ENCODE data around the gene AFDN.

Gene AFDN

GRCh38 chr6:167826896-167827582 is at the start of gene AFDN:
Gene AFDN (plus strand): TSS chr6:167826911. CDS start chr6:167827133, 222 bp downstream.
- no peak for DNase-seq

DNA sequence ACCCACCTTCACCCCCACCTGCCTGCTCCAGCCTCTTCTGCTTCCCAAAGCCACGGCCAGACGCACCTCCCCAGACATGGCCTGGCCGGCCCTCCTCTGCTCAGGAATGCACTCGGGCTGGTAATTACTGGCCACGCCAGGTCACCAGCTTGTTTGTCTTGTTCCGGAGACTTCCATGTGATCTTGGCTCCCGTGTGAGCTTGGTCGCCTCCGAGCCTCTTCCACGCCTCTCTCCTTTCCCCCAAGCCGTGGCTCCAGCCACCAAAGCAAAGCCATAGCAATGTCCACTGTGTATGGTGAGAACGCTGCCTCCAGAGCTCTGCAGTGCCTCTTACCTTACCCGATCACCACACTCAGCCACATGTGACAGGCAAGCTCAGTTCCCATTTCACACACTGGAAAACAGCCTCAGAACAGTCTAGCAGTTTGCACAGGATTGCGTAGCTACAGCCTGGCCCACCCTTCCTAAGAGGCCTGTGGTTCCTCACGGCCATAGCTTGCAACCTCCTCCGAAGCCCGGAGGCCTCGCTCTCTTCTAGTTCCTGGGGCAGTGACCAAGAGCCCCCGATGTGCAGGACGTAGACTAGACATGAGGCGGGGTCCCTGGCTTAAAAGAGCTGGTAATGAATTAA is 48.1 kb upstream of the AFDN start:
- no peak for DNase-seq

DNA sequence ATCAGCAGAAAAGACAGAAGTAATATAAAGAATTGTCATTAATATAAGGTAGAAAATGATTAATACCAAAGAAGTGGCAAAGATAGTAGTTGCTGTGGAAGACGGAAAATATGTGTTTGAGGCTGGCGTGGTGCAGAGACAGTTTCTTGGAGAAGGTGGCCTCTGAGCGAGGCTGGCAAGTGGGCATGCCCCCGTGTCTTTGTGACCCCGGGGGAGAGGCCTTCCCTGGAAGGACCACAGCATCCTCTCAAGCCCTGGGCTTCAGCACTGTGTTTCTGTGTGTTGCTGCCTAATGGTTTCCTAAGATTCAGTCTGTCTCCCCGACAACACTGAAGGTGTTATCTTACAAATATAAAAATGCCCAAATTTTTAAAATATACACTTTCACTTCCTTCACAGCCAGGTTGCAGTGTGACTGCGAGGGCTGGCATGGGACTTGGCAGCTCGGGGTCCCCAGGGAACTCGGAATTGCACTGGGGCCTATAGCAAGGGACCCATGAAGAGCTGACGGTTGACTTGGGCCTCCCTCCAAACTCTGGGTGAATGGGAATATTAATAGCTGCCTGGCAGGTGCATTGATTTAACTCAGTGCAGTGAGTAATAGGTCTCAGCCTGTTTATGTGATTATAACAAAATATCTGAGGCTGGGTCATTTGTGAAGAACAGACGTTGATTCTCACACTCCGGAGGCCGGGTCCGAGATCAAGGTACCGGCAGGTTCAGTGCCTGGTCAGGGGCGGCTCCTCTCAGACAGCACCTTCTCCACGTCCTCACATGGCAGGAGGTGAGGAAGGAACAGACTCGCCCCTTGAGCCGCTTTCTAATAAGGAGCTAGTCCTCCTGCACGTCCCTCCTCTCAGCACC is 47.4 kb upstream of the AFDN start:
- no peak for DNase-seq

GRCh38 chr6:167779993-167780655 is 46.6 kb upstream of the AFDN start:
- DNase-seq = no peak

GRCh38 chr6:167781066-167781767 is 45.5 kb upstream of the AFDN start:
- DNase-seq = no peak

- DNase-seq = no peak
Measured at GRCh38 chr6:167781868-167782267, 44.8 kb upstream of the AFDN start.

- DNase-seq = no peak
Measured at GRCh38 chr6:167782698-167783517, 43.8 kb upstream of the AFDN start.

GRCh38 chr6:167786853-167787675 is 39.6 kb upstream of the AFDN start:
- no peak for DNase-seq

GRCh38 chr6:167787896-167788562 is 38.7 kb upstream of the AFDN start:
- DNase-seq = no peak

DNA sequence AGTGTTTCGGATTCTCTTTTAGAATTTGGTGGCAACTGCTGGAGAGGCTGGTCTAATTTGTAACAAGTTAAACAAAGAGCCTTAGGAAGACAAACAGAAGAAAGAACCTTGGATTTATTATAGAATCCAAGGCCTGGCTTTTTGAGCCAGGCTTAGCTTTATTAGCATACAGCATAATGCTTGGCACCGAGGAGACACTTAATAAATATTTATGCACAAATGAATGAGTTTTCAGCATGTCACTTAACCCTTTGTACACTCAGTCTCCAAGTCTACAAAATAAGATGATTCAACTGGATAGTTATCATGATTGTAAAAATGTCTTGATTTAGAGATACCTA is 38.2 kb upstream of the AFDN start:
- no peak for DNase-seq

DNA sequence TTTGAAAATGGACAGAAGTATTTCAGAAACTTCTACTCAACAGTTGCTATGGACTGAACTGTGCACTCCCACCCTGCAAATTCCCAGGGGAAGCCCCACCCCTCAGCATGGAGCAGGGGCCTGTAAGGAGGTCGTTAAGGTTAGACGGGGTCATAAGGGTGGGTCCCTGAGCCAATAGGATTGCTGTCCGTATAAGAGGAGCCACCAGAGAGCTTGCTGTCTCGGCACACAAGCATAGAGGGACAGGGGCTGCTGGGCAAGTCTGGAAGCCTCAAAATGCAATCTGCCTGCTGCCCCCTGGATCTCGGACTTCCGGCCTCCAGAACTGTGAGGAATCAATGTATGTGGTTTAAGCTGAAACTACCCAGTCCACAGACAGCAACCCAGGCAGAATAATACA is 37.4 kb upstream of the AFDN start:
- DNase-seq = no peak

DNA sequence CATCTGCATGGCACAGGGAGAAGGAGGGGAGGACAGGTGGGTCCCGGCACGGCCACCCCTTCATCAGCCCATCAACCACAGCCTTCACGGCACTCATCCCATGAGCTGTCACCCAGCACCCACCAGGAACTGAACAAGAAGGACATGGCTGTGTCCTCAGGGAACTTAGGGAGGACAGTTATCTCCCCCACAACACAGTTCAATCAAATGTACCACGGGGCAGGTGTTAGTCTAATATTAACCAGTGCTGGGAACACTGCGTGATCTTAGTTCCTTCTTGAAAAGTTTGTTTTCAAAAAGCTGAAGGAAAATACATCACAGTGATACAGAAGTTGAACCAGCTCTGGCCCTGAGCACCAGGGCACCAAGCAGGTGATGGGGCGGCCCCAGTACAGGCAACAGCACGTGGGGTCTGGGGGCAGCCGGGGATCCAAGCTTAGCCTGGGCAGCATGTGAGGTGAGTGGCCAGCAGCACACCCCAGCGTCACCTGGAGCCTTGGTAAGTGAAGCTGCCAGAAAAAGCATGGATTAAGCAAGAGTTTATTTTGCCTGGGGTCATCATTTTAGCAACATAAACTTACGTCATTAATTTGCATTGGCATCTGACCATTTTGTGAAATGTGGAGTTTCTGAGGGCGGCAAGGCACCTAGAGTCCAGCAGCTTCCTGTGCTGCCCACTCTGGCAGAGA is 35.5 kb upstream of the AFDN start:
- no peak for DNase-seq

- DNase-seq = no peak
Measured at GRCh38 chr6:167791780-167792478, 34.8 kb upstream of the AFDN start.

- DNase-seq = no peak
Measured at GRCh38 chr6:167793421-167793820, 33.3 kb upstream of the AFDN start.

- no peak for DNase-seq
Measured at GRCh38 chr6:167794161-167795157, 32.3 kb upstream of the AFDN start.

GRCh38 chr6:167795321-167795811 is 31.3 kb upstream of the AFDN start:
- no peak for DNase-seq

- DNase-seq = no peak
Measured at GRCh38 chr6:167795874-167796191, 30.9 kb upstream of the AFDN start.
